ENCODE data around the gene COMT. TPM values are rescaled to one million over a fixed set of nuclear protein-coding genes. Genes with fewer than 3 reads are reported as not detected.

COMT gene
- total RNA-seq, 2 experiments from 2014 or later = 90.8 to 112 TPM

DNA sequence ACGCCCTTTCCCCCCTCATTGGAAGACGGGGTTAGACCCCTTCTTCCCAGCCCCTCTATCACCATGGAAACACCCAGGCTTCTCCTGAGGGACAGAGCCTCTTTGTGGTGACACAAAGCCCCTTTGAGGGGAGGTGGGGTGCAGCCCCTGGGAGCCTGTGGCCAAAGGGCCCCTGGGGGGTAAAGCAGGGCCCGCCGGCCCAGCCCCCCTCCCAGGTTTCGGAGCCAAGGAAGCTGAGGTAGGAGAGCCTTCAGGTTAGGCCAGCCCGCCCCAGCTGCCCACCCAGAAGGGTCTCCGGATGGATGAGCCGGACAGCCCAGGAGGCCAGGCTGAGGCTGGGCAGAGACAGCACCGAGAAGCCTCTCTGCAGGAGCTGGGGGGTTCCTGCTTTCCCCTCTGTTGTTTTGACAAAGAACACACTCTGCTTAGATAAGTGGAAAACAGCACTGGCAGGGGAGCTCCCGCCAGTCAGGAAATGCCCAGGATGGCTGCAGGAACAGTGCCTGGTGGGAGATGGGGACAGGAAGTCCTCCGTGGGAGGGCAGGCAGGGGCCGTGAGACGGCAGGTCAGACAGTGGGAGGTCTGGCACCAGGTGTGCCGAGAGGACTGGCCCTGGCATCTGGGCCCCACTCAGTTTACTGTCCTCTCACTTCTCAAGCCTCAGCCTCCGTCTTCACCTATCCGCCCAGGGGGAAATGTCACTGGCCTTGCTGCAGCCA is 56.8 kb downstream of the COMT start:
- Histone ChIP-seq H3K27ac (ENCODE audit: low read depth, low read length, poor library complexity, severe bottlenecking) (no peak overlapping the region), H3K4me2 (ENCODE audit: low read length) (no peak overlapping the region), H2AFZ (ENCODE audit: low read length) (no peak overlapping the region), H3K9me2 (ENCODE audit: insufficient read depth, low read length) (no peaks in the 10 kb centered on the region), H3K4me1 (ENCODE audit: insufficient read depth, low read length, poor library complexity, severe bottlenecking) (no peaks in the 10 kb centered on the region), H3K79me2 (ENCODE audit: insufficient read depth, low read depth, low read length) (no peaks in the 10 kb centered on the region), H3K4me3 (ENCODE audit: low read depth, low read length, poor library complexity, severe bottlenecking) (no peak overlapping the region), H3K36me3 (ENCODE audit: insufficient read depth, low read length) (no peaks in the 10 kb centered on the region), H4K20me1 (ENCODE audit: insufficient read depth, low read length) (no peaks in the 10 kb centered on the region), H3K9me3 (ENCODE audit: low read length) (peaks cover 8% of the 10 kb centered on the region; the same call in 1 of the 2 replicates)
- intact Hi-C loops (cut with micrococcal nuclease; ENCODE audit: unreplicated experiment) = no loop called here
- DNase-seq (ENCODE audit: low spot score) = no peak
- no TSS peak for BruUV-seq (replicated peaks)
- TF ChIP-seq, protein P1, sequence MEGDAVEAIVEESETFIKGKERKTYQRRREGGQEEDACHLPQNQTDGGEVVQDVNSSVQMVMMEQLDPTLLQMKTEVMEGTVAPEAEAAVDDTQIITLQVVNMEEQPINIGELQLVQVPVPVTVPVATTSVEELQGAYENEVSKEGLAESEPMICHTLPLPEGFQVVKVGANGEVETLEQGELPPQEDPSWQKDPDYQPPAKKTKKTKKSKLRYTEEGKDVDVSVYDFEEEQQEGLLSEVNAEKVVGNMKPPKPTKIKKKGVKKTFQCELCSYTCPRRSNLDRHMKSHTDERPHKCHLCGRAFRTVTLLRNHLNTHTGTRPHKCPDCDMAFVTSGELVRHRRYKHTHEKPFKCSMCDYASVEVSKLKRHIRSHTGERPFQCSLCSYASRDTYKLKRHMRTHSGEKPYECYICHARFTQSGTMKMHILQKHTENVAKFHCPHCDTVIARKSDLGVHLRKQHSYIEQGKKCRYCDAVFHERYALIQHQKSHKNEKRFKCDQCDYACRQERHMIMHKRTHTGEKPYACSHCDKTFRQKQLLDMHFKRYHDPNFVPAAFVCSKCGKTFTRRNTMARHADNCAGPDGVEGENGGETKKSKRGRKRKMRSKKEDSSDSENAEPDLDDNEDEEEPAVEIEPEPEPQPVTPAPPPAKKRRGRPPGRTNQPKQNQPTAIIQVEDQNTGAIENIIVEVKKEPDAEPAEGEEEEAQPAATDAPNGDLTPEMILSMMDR (conservative IDR thresholded peaks at IDR 0.05; ENCODE audit: low read length) = no peak
- ChIA-PET CTCF (ENCODE audit: unreplicated experiment) (interaction anchor here (0.7 kb wide), 1 partner anchor 22 kb away, joined by 7 read pairs; no protein-coding TSS in a partner anchor), POLR2A (no interaction called here)

DNA sequence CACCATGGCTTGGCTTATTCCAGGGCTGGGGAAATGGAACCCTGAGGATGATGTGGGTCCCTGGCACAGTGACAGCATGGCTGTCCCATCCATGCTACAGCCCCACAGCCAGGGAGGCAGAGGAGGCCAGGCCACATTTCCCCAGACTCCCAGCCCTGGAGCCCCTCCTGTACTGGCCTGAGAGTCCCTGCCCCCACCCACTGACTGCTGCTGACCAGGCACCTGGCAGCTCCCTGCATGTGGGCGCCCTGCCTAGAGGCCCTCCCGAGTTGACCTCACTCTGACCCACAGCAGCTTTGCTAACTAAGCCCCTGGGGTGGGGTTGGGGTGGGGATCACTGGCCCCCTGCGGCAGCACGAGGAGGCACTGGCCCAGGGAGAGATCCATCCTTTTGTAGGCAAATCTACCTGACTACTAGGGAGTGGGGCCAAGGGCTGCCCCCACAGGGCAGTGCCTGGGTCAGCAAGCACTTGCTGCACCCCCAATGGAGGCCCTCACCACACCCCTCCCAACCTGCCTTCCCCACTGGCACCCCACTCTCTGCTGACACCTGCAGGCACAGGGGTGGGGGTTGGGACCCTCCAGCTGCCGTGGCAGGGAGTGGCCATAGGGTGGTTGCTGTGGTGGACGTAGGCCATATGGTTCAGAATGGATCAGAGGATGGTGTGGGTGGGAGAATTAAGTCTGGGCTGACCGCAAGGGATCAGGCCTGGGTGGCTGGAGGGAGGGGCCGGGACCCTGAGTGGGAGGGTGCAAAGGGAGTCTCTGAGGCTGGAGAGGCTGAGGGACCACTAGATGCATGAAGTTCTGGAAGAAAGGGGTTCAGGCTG is 57.6 kb downstream of the COMT start:
- H3K27ac ChIP-seq (ENCODE audit: low read depth, low read length, poor library complexity, severe bottlenecking) = no peak overlapping the region
- H3K9me3 ChIP-seq (ENCODE audit: low read length) = peaks cover 16% of the 10 kb centered on the region; the same call in 1 of the 2 replicates
- no peak overlapping the region for H2AFZ ChIP-seq (ENCODE audit: low read length)
- H3K4me1 ChIP-seq (ENCODE audit: insufficient read depth, low read length, poor library complexity, severe bottlenecking) = no peaks in the 10 kb centered on the region
- no peaks in the 10 kb centered on the region for H3K79me2 ChIP-seq (ENCODE audit: insufficient read depth, low read depth, low read length)
- H4K20me1 ChIP-seq (ENCODE audit: insufficient read depth, low read length) = no peaks in the 10 kb centered on the region
- ChIA-PET POLR2A (no interaction called here), CTCF (ENCODE audit: unreplicated experiment) (interaction anchor here (0.7 kb wide), 1 partner anchor 21 kb away, joined by 7 read pairs; no protein-coding TSS in a partner anchor)
- no peak overlapping the region for H3K4me2 ChIP-seq (ENCODE audit: low read length)
- no peaks in the 10 kb centered on the region for H3K36me3 ChIP-seq (ENCODE audit: insufficient read depth, low read length)
- no TSS peak for BruUV-seq (replicated peaks)
- no peaks in the 10 kb centered on the region for H3K9me2 ChIP-seq (ENCODE audit: insufficient read depth, low read length)
- intact Hi-C loops (cut with micrococcal nuclease; ENCODE audit: unreplicated experiment) = no loop called here
- H3K4me3 ChIP-seq (ENCODE audit: low read depth, low read length, poor library complexity, severe bottlenecking) = no peak overlapping the region
- no peak for DNase-seq (ENCODE audit: low spot score)
- TF ChIP-seq EZH2phosphoT487 (IDR thresholded peaks at IDR 0.05; ENCODE audit: borderline replicate concordance, low read depth, low read length) = no peak
- TF ChIP-seq, protein P1 (conservative IDR thresholded peaks at IDR 0.05; ENCODE audit: low read length) = no peak
